ENCODE data around the gene LBR.

DNA sequence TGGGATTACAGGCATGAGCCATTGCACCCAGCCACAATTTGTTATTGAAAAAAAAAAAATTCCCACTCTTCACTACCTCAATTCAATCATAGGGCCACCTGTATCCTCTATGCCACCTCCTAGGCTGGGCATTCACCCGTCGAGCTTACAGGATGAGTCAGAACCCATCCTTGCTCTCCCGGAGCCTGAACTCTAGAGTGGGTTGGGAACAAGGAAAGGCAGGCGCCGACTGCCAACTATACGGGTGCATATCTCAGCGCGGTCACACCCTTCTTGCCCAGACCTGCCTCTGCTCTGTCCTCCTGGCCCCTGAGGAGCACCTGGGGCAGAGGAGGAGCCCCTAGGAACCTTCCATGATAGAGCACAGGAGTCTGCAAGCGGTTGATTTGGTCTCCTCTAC, 21.4 kb upstream of the LBR start:
- TF ChIP-seq, protein P1, sequence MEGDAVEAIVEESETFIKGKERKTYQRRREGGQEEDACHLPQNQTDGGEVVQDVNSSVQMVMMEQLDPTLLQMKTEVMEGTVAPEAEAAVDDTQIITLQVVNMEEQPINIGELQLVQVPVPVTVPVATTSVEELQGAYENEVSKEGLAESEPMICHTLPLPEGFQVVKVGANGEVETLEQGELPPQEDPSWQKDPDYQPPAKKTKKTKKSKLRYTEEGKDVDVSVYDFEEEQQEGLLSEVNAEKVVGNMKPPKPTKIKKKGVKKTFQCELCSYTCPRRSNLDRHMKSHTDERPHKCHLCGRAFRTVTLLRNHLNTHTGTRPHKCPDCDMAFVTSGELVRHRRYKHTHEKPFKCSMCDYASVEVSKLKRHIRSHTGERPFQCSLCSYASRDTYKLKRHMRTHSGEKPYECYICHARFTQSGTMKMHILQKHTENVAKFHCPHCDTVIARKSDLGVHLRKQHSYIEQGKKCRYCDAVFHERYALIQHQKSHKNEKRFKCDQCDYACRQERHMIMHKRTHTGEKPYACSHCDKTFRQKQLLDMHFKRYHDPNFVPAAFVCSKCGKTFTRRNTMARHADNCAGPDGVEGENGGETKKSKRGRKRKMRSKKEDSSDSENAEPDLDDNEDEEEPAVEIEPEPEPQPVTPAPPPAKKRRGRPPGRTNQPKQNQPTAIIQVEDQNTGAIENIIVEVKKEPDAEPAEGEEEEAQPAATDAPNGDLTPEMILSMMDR (IDR thresholded peaks at IDR 0.05) = no peak
- TF ChIP-seq POLR2A (IDR thresholded peaks at IDR 0.05) = no peak

All from heart left ventricle (tissue), 13 donors.